ENCODE measurements around the gene FUBP3.

Gene FUBP3

GRCh38 chr9:130634191-130634768 is 54.9 kb downstream of the FUBP3 start:
- no peak for TF ChIP-seq JUND (IDR thresholded peaks at IDR 0.05; ENCODE audit: low read depth)
- in situ Hi-C loops (cut with HindIII; ENCODE audit: low pct_unique_long_range_greater_than_20kb, low sequenced_read_pairs) = no loop called here
- DNase-seq (ENCODE audit: low read depth in 1 of 2, low spot score in 1 of 2) = no peak

GRCh38 chr9:130634801-130635200 is 55.4 kb downstream of the FUBP3 start:
- in situ Hi-C loops (cut with HindIII; ENCODE audit: low pct_unique_long_range_greater_than_20kb, low sequenced_read_pairs) = no loop called here
- DNase-seq (ENCODE audit: low read depth in 1 of 2, low spot score in 1 of 2) = no peak
- no peak for TF ChIP-seq JUND (IDR thresholded peaks at IDR 0.05; ENCODE audit: low read depth)

- in situ Hi-C loops (cut with HindIII; ENCODE audit: low pct_unique_long_range_greater_than_20kb, low sequenced_read_pairs) = no loop called here
- no peak for TF ChIP-seq JUND (IDR thresholded peaks at IDR 0.05; ENCODE audit: low read depth)
- no peak for DNase-seq (ENCODE audit: low read depth in 1 of 2, low spot score in 1 of 2)
Observed at GRCh38 chr9:130635306-130635705, 55.9 kb downstream of the FUBP3 start.

GRCh38 chr9:130635721-130636647 is 56.6 kb downstream of the FUBP3 start:
- no peak for TF ChIP-seq JUND (IDR thresholded peaks at IDR 0.05; ENCODE audit: low read depth)
- in situ Hi-C loops (cut with HindIII; ENCODE audit: low pct_unique_long_range_greater_than_20kb, low sequenced_read_pairs) = no loop called here
- DNase-seq (ENCODE audit: low read depth in 1 of 2, low spot score in 1 of 2) = no peak

GRCh38 chr9:130636648-130637020 is 57.3 kb downstream of the FUBP3 start:
- in situ Hi-C loops (cut with HindIII; ENCODE audit: low pct_unique_long_range_greater_than_20kb, low sequenced_read_pairs) = no loop called here
- no peak for TF ChIP-seq JUND (IDR thresholded peaks at IDR 0.05; ENCODE audit: low read depth)
- DNase-seq (ENCODE audit: low read depth in 1 of 2, low spot score in 1 of 2) = no peak

GRCh38 chr9:130638284-130639123 is 59.1 kb downstream of the FUBP3 start:
- no peak for DNase-seq (ENCODE audit: low read depth in 1 of 2, low spot score in 1 of 2)
- TF ChIP-seq JUND (IDR thresholded peaks at IDR 0.05; ENCODE audit: low read depth) = no peak
- in situ Hi-C loops (cut with HindIII; ENCODE audit: low pct_unique_long_range_greater_than_20kb, low sequenced_read_pairs) = no loop called here

GRCh38 chr9:130639124-130639765 is 59.9 kb downstream of the FUBP3 start:
- no peak for TF ChIP-seq JUND (IDR thresholded peaks at IDR 0.05; ENCODE audit: low read depth)
- DNase-seq (ENCODE audit: low read depth in 1 of 2, low spot score in 1 of 2) = no peak
- in situ Hi-C loops (cut with HindIII; ENCODE audit: low pct_unique_long_range_greater_than_20kb, low sequenced_read_pairs) = no loop called here

GRCh38 chr9:130639866-130640555 is 60.6 kb downstream of the FUBP3 start:
- TF ChIP-seq JUND (IDR thresholded peaks at IDR 0.05; ENCODE audit: low read depth) = no peak
- DNase-seq (ENCODE audit: low read depth in 1 of 2, low spot score in 1 of 2) = no peak
- in situ Hi-C loops (cut with HindIII; ENCODE audit: low pct_unique_long_range_greater_than_20kb, low sequenced_read_pairs) = no loop called here

GRCh38 chr9:130640681-130641080 is 61.3 kb downstream of the FUBP3 start:
- in situ Hi-C loops (cut with HindIII; ENCODE audit: low pct_unique_long_range_greater_than_20kb, low sequenced_read_pairs) = no loop called here

GRCh38 chr9:130642926-130643325 is 63.5 kb downstream of the FUBP3 start:
- in situ Hi-C loops (cut with HindIII; ENCODE audit: low pct_unique_long_range_greater_than_20kb, low sequenced_read_pairs) = no loop called here
- no peak for DNase-seq (ENCODE audit: low read depth in 1 of 2, low spot score in 1 of 2)
- no peak for TF ChIP-seq JUND (IDR thresholded peaks at IDR 0.05; ENCODE audit: low read depth)

More at GRCh38 chr9:130640681-130641080, 61.3 kb downstream of the FUBP3 start:
- DNase-seq (ENCODE audit: low read depth in 1 of 2, low spot score in 1 of 2) = no peak
- no peak for TF ChIP-seq JUND (IDR thresholded peaks at IDR 0.05; ENCODE audit: low read depth)

- in situ Hi-C loops (cut with HindIII; ENCODE audit: low pct_unique_long_range_greater_than_20kb, low sequenced_read_pairs) = no loop called here
- no peak for DNase-seq (ENCODE audit: low read depth in 1 of 2, low spot score in 1 of 2)
- TF ChIP-seq JUND (IDR thresholded peaks at IDR 0.05; ENCODE audit: low read depth) = no peak
Observed at GRCh38 chr9:130651221-130651620, 71.8 kb downstream of the FUBP3 start.

- in situ Hi-C loops (cut with HindIII; ENCODE audit: low pct_unique_long_range_greater_than_20kb, low sequenced_read_pairs) = no loop called here
- DNase-seq (ENCODE audit: low read depth in 1 of 2, low spot score in 1 of 2) = no peak
- TF ChIP-seq JUND (IDR thresholded peaks at IDR 0.05; ENCODE audit: low read depth) = no peak
Observed at GRCh38 chr9:130651752-130652151, 72.4 kb downstream of the FUBP3 start.
